ENCODE measurements around the gene INHBE. TPM values are rescaled to one million over a fixed set of nuclear protein-coding genes. Genes with fewer than 3 reads are reported as not detected.
"Not testable (repeated sequence)": the region's sequence is repeated elsewhere in the genome, so short reads cannot be mapped to it uniquely, and the experiment has no call there.

INHBE gene
- total RNA-seq, 2 donors from 2014 or later, result not detected

GRCh38 chr12:57431654-57432188, 23.4 kb upstream of the INHBE start:
- Mint-ChIP-seq H3K27me3 (no peaks in the 10 kb centered on the region), H3K4me3 (peak overlapping the region; percentile 98), H3K9me3 (no peaks in the 10 kb centered on the region), H3K36me3 (ENCODE audit: low read depth) (peaks cover 7% of the 10 kb centered on the region), H3K27ac (peak overlapping the region; percentile 98), H3K4me1 (peaks cover 19% of the 10 kb centered on the region)
- no peak for ATAC-seq (replicated peaks)

GRCh38 chr12:57433370-57433769, 21.7 kb upstream of the INHBE start:
- H3K27ac Mint-ChIP-seq, result no peak overlapping the region
- peaks cover 7% of the 10 kb centered on the region for H3K36me3 Mint-ChIP-seq (ENCODE audit: low read depth)
- ATAC-seq (replicated peaks), result no peak
- H3K27me3 Mint-ChIP-seq, result no peaks in the 10 kb centered on the region
- peaks cover 11% of the 10 kb centered on the region for H3K4me1 Mint-ChIP-seq
- H3K9me3 Mint-ChIP-seq, result no peaks in the 10 kb centered on the region
- H3K4me3 Mint-ChIP-seq, result no peak overlapping the region

- H3K4me3 Mint-ChIP-seq, result peak within 1 kb of the TSS; percentile 56
- ATAC-seq (replicated peaks), result no peak
- no peaks in the 10 kb centered on the region for H3K27me3 Mint-ChIP-seq
- H3K27ac Mint-ChIP-seq, result peak within 1 kb of the TSS; percentile 79
- peaks cover 7% of the 10 kb centered on the region for H3K36me3 Mint-ChIP-seq (ENCODE audit: low read depth)
- no peaks in the 10 kb centered on the region for H3K9me3 Mint-ChIP-seq
- peaks cover 6% of the 10 kb centered on the region for H3K4me1 Mint-ChIP-seq
Measured at GRCh38 chr12:57434517-57435223, 20.4 kb upstream of the INHBE start, which contains the start of gene INHBC. Gene INHBC, plus strand, starts transcription at chr12:57434784. Its CDS starts 103 bp downstream, at chr12:57434887.

- H3K36me3 Mint-ChIP-seq (ENCODE audit: low read depth), result peaks cover 7% of the 10 kb centered on the region
- ATAC-seq (replicated peaks), result no peak
- peaks cover 6% of the 10 kb centered on the region for H3K4me1 Mint-ChIP-seq
- no peaks in the 10 kb centered on the region for H3K27me3 Mint-ChIP-seq
- no peaks in the 10 kb centered on the region for H3K9me3 Mint-ChIP-seq
- H3K4me3 Mint-ChIP-seq, result peak overlapping the region; percentile 56
- H3K27ac Mint-ChIP-seq, result peak overlapping the region; percentile 79
Measured at GRCh38 chr12:57435293-57435692, 19.8 kb upstream of the INHBE start.

- ATAC-seq (replicated peaks), result no peak
Measured at GRCh38 chr12:57438400-57438799, 16.7 kb upstream of the INHBE start.

GRCh38 chr12:57439762-57440266, 15.3 kb upstream of the INHBE start:
- H3K36me3 Mint-ChIP-seq (ENCODE audit: low read depth), result no peaks in the 10 kb centered on the region
- H3K9me3 Mint-ChIP-seq, result peaks cover 7% of the 10 kb centered on the region
- H3K4me3 Mint-ChIP-seq, result no peak overlapping the region
- peaks cover under 1% of the 10 kb centered on the region for H3K4me1 Mint-ChIP-seq
- no peak for ATAC-seq (replicated peaks)
- H3K27ac Mint-ChIP-seq, result no peak overlapping the region
- H3K27me3 Mint-ChIP-seq, result peaks cover 8% of the 10 kb centered on the region

More at GRCh38 chr12:57438400-57438799, 16.7 kb upstream of the INHBE start:
- Mint-ChIP-seq H3K4me1 (no peaks in the 10 kb centered on the region), H3K27me3 (peaks cover 8% of the 10 kb centered on the region), H3K4me3 (no peak overlapping the region), H3K9me3 (peaks cover 7% of the 10 kb centered on the region), H3K36me3 (ENCODE audit: low read depth) (no peaks in the 10 kb centered on the region), H3K27ac (no peak overlapping the region)

- not testable (repeated sequence) for ATAC-seq (replicated peaks); H3K9me3 Mint-ChIP-seq; H3K27me3 Mint-ChIP-seq; H3K4me1 Mint-ChIP-seq; H3K27ac Mint-ChIP-seq; H3K4me3 Mint-ChIP-seq; H3K36me3 Mint-ChIP-seq (ENCODE audit: low read depth)
Measured at GRCh38 chr12:57441393-57441792, 13.7 kb upstream of the INHBE start.

GRCh38 chr12:57441846-57442427, 13.2 kb upstream of the INHBE start:
- Mint-ChIP-seq H3K9me3 (peaks cover 7% of the 10 kb centered on the region), H3K27ac (no peak overlapping the region), H3K27me3 (peaks cover 8% of the 10 kb centered on the region), H3K36me3 (ENCODE audit: low read depth) (no peaks in the 10 kb centered on the region), H3K4me1 (peaks cover 4% of the 10 kb centered on the region), H3K4me3 (no peak overlapping the region)
- no peak for ATAC-seq (replicated peaks)

- not testable (repeated sequence) for H3K4me1 Mint-ChIP-seq; ATAC-seq (replicated peaks); H3K36me3 Mint-ChIP-seq (ENCODE audit: low read depth); H3K9me3 Mint-ChIP-seq; H3K4me3 Mint-ChIP-seq; H3K27me3 Mint-ChIP-seq; H3K27ac Mint-ChIP-seq
Measured at GRCh38 chr12:57444337-57444736, 10.8 kb upstream of the INHBE start.

- H3K27ac Mint-ChIP-seq, result no peak overlapping the region
- peaks cover 4% of the 10 kb centered on the region for H3K4me1 Mint-ChIP-seq
- H3K4me3 Mint-ChIP-seq, result no peak overlapping the region
- peaks cover 8% of the 10 kb centered on the region for H3K27me3 Mint-ChIP-seq
- peaks cover 7% of the 10 kb centered on the region for H3K9me3 Mint-ChIP-seq
- H3K36me3 Mint-ChIP-seq (ENCODE audit: low read depth), result no peaks in the 10 kb centered on the region
- no peak for ATAC-seq (replicated peaks)
Measured at GRCh38 chr12:57444744-57445143, 10.4 kb upstream of the INHBE start.

GRCh38 chr12:57446292-57446960, 8.7 kb upstream of the INHBE start:
- peaks cover 4% of the 10 kb centered on the region for H3K4me1 Mint-ChIP-seq
- H3K4me3 Mint-ChIP-seq, result no peak overlapping the region
- H3K27ac Mint-ChIP-seq, result no peak overlapping the region
- no peaks in the 10 kb centered on the region for H3K36me3 Mint-ChIP-seq (ENCODE audit: low read depth)
- peaks cover 3% of the 10 kb centered on the region for H3K27me3 Mint-ChIP-seq
- H3K9me3 Mint-ChIP-seq, result peaks cover 4% of the 10 kb centered on the region
- ATAC-seq (replicated peaks), result no peak

- H3K4me1 Mint-ChIP-seq, result peaks cover 4% of the 10 kb centered on the region
- ATAC-seq (replicated peaks), result no peak
- H3K9me3 Mint-ChIP-seq, result no peaks in the 10 kb centered on the region
- H3K36me3 Mint-ChIP-seq (ENCODE audit: low read depth), result no peaks in the 10 kb centered on the region
- no peak overlapping the region for H3K27ac Mint-ChIP-seq
- no peaks in the 10 kb centered on the region for H3K27me3 Mint-ChIP-seq
- H3K4me3 Mint-ChIP-seq, result no peak overlapping the region
Measured at GRCh38 chr12:57448669-57449068, 6.4 kb upstream of the INHBE start.

GRCh38 chr12:57449375-57449774, 5.7 kb upstream of the INHBE start:
- no peaks in the 10 kb centered on the region for H3K9me3 Mint-ChIP-seq
- H3K4me1 Mint-ChIP-seq, result peaks cover 4% of the 10 kb centered on the region
- H3K4me3 Mint-ChIP-seq, result no peak overlapping the region
- ATAC-seq (replicated peaks), result no peak
- no peaks in the 10 kb centered on the region for H3K27me3 Mint-ChIP-seq
- no peak overlapping the region for H3K27ac Mint-ChIP-seq
- no peaks in the 10 kb centered on the region for H3K36me3 Mint-ChIP-seq (ENCODE audit: low read depth)

- no peaks in the 10 kb centered on the region for H3K9me3 Mint-ChIP-seq
- peak overlapping the region; percentile 26 for H3K27ac Mint-ChIP-seq
- peaks cover 2% of the 10 kb centered on the region for H3K4me1 Mint-ChIP-seq
- H3K36me3 Mint-ChIP-seq (ENCODE audit: low read depth), result no peaks in the 10 kb centered on the region
- H3K4me3 Mint-ChIP-seq, result no peak overlapping the region
- ATAC-seq (replicated peaks), result no peak
- no peaks in the 10 kb centered on the region for H3K27me3 Mint-ChIP-seq
Measured at GRCh38 chr12:57450057-57450456, 5.0 kb upstream of the INHBE start.

Measured in activated T-helper 17 cell treated with anti-CD3 and anti-CD28 coated beads, Interleukin-2, amount 50 U/mL, for 72 hours (primary cell).